K562 (cell line): Measurements from ENCODE around the gene CTXND1.

ENCODE experiments used
- BRD9 ChIP-seq: fragments of 450-650 bp; IDR thresholded peaks from 2 replicates; pipeline ENCODE4 v1.6.1; 2018; ENCODE audit warnings: low read depth; ENCODE audit not compliant: partially characterized antibody
- CREB3 ChIP-seq: fragments of 450-650 bp; conservative IDR thresholded peaks from 2 replicates; pipeline ENCODE4 v1.6.1; 2016; ENCODE audit warnings: missing genetic modification characterization, low read depth, mild to moderate bottlenecking, missing compliant biosample characterization, moderate library complexity
- EZH2 ChIP-seq: IDR thresholded peaks from 2 replicates; pipeline ENCODE4 v1.6.1; 2012; ENCODE audit warnings: low read depth, mild to moderate bottlenecking, inconsistent platforms, low read length, borderline replicate concordance
- JUNB ChIP-seq: fragments of 450-650 bp; formaldehyde crosslinking; conservative IDR thresholded peaks from 2 replicates; pipeline ENCODE4 v1.4.0; 2020; ENCODE audit warnings: mild to moderate bottlenecking
- TAF1 ChIP-seq: IDR thresholded peaks from 2 replicates; pipeline ENCODE4 v1.6.1; 2011; ENCODE audit warnings: mild to moderate bottlenecking, low read length, moderate library complexity; ENCODE audit not compliant: insufficient read depth, control insufficient read depth, severe bottlenecking; ENCODE audit errors: extremely low read depth
- U2AF2 ChIP-seq: fragments of 200-400 bp; formaldehyde crosslinking; optimal IDR thresholded peaks from 2 replicates; pipeline ENCODE3; 2017; ENCODE audit warnings: low read depth, mild to moderate bottlenecking, low read length
- ZBTB8A ChIP-seq: fragments of 450-650 bp; IDR thresholded peaks from 2 replicates; pipeline ENCODE4 v1.6.1; 2018; ENCODE audit warnings: mild to moderate bottlenecking, moderate library complexity; ENCODE audit not compliant: partially characterized antibody
- ZFP36 ChIP-seq: fragments of 150-350 bp; IDR thresholded peaks from 2 replicates; pipeline ENCODE4 v1.6.1; 2018; ENCODE audit warnings: low read length, low read depth; ENCODE audit not compliant: partially characterized antibody
- ZNF589 ChIP-seq: fragments of 200-800 bp; sonication (Bioruptor generic); IDR thresholded peaks from 2 replicates; pipeline ENCODE4 v1.6.1; 2016; ENCODE audit warnings: low read depth, missing genetic modification characterization, missing compliant biosample characterization
- TF ChIP-seq, protein P1 (sequence below), 3 experiments: IDR thresholded peaks in 2 of 3; conservative IDR thresholded peaks in 1 of 3; 2 replicates each; pipeline ENCODE4 v1.5.1; 2011 to 2012; ENCODE audit warnings: low read length in 3 of 3, mild to moderate bottlenecking in 3 of 3, control low read depth in 2 of 3, improper control_type of control experiment in 1 of 3, inconsistent platforms in 1 of 3, low read depth in 1 of 3, mixed read lengths in 1 of 3, moderate library complexity in 1 of 3; ENCODE audit not compliant: insufficient read depth in 2 of 3

DNA sequence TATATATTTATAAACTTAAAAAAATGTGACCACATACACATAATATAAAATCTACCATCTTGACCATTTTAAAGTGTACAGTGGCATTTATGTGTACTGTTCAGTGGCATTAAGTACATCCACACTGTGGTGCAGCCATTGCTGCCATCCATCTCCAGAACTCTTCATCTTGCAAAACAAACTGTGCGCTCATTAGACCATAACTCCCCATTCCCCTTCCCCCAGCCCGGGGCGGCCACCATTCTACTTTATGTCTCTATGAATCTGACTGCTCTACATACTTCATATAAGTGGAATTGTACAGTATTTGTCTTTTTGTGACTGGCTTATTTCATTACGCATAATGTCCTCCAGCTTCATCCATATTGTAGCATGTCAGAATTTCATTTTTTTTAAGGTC lies 47.8 kb downstream of the CTXND1 start:
- TF ChIP-seq ZNF589 (CRISPR knock-in tag) = no peak
- TF ChIP-seq BRD9 = no peak
- TF ChIP-seq JUNB = no peak
- TF ChIP-seq, protein P1, sequence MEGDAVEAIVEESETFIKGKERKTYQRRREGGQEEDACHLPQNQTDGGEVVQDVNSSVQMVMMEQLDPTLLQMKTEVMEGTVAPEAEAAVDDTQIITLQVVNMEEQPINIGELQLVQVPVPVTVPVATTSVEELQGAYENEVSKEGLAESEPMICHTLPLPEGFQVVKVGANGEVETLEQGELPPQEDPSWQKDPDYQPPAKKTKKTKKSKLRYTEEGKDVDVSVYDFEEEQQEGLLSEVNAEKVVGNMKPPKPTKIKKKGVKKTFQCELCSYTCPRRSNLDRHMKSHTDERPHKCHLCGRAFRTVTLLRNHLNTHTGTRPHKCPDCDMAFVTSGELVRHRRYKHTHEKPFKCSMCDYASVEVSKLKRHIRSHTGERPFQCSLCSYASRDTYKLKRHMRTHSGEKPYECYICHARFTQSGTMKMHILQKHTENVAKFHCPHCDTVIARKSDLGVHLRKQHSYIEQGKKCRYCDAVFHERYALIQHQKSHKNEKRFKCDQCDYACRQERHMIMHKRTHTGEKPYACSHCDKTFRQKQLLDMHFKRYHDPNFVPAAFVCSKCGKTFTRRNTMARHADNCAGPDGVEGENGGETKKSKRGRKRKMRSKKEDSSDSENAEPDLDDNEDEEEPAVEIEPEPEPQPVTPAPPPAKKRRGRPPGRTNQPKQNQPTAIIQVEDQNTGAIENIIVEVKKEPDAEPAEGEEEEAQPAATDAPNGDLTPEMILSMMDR (IDR thresholded peaks at IDR 0.05 in 2 of 3, conservative IDR thresholded peaks at IDR 0.05 in 1 of 3; ENCODE audit: insufficient read depth in 2 of 3, low read depth in 1 of 3, low read length in 3 of 3) = no peak
- no peak for TF ChIP-seq EZH2
- no peak for TF ChIP-seq CREB3 (tag)
- no peak for TF ChIP-seq U2AF2
- no peak for TF ChIP-seq TAF1
- TF ChIP-seq ZFP36 = no peak
- TF ChIP-seq ZBTB8A = no peak
